ENCODE results near the gene NXPH1. TPM values are rescaled to one million over a fixed set of nuclear protein-coding genes. Genes with fewer than 3 reads are reported as not detected.

NXPH1 gene
- polyA plus RNA-seq, 1 donor (not counting 4 experiments of a cell fraction or from before 2014, with no cell fraction given): not detected

DNA sequence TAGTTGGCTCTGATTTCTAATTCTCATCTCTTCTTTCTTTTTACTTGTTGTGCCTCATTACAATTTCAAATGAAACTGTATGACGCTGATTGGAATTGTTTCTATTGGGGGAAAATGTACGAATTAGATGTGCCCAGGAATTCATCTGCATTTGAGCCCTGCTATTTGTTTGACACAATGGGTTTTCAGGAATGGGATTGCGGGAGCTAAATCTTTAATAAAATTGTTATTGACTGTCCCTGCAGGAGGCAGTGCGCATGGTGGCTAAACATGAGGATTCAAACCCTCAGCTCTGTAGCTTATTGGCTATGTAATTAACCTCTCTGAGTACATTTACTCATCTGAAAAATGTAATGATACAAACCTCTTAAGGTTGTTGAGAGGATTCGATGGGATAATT, 181.6 kb downstream of the NXPH1 start:
- dilution Hi-C loops (cut with MboI; ENCODE audit: extremely low pct_ligation_motif_present, low sequenced_read_pairs): no loop called here
- TF ChIP-seq, protein P1, sequence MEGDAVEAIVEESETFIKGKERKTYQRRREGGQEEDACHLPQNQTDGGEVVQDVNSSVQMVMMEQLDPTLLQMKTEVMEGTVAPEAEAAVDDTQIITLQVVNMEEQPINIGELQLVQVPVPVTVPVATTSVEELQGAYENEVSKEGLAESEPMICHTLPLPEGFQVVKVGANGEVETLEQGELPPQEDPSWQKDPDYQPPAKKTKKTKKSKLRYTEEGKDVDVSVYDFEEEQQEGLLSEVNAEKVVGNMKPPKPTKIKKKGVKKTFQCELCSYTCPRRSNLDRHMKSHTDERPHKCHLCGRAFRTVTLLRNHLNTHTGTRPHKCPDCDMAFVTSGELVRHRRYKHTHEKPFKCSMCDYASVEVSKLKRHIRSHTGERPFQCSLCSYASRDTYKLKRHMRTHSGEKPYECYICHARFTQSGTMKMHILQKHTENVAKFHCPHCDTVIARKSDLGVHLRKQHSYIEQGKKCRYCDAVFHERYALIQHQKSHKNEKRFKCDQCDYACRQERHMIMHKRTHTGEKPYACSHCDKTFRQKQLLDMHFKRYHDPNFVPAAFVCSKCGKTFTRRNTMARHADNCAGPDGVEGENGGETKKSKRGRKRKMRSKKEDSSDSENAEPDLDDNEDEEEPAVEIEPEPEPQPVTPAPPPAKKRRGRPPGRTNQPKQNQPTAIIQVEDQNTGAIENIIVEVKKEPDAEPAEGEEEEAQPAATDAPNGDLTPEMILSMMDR (optimal IDR thresholded peaks at IDR 0.05 in 1 of 3, IDR thresholded peaks at IDR 0.05 in 1 of 3, conservative IDR thresholded peaks at IDR 0.05 in 1 of 3; ENCODE audit: extremely low read depth in 1 of 3, insufficient read depth in 2 of 3, low read length in 3 of 3): no peak
- TF ChIP-seq EZH2 (IDR thresholded peaks at IDR 0.05; ENCODE audit: low read length): no peak
- Histone ChIP-seq H3K4me1 (ENCODE audit: control insufficient read depth, extremely low read depth, insufficient read depth, low read length) (no peaks in the 10 kb centered on the region), H3K9ac (ENCODE audit: control insufficient read depth, extremely low read depth, insufficient read depth, low read length) (no peak overlapping the region), H3K4me2 (ENCODE audit: control insufficient read depth, extremely low read depth, insufficient read depth, low read depth, low read length) (no peak overlapping the region), H2AFZ (ENCODE audit: control insufficient read depth, low read length) (no peak overlapping the region), H4K20me1 (ENCODE audit: control insufficient read depth, extremely low read depth, insufficient read depth, low read length) (no peaks in the 10 kb centered on the region), H3K4me3 (ENCODE audit: control insufficient read depth in 2 of 3, extremely low read depth in 1 of 3, insufficient read depth in 2 of 3, low read depth in 1 of 3, low read length in 3 of 3) (no peak overlapping the region), H3K9me1 (ENCODE audit: control insufficient read depth, extremely low read depth, insufficient read depth, low read length) (no peaks in the 10 kb centered on the region), H3K27ac (ENCODE audit: control insufficient read depth, insufficient read depth, low read length) (no peak overlapping the region), H3K79me2 (ENCODE audit: control insufficient read depth, insufficient read depth, low read length) (no peaks in the 10 kb centered on the region), H3K27me3 (ENCODE audit: control insufficient read depth, extremely low read depth, insufficient read depth, low read length) (no peaks in the 10 kb centered on the region), H3K36me3 (ENCODE audit: control insufficient read depth in 2 of 2, extremely low read depth in 1 of 2, insufficient read depth in 2 of 2, low read length in 2 of 2) (no peaks in the 10 kb centered on the region), H3K9me3 (ENCODE audit: control insufficient read depth, low read depth, low read length) (no peaks in the 10 kb centered on the region)
- no peak for DNase-seq (ENCODE audit: low read depth, low spot score)
- no peak for FAIRE-seq

DNA sequence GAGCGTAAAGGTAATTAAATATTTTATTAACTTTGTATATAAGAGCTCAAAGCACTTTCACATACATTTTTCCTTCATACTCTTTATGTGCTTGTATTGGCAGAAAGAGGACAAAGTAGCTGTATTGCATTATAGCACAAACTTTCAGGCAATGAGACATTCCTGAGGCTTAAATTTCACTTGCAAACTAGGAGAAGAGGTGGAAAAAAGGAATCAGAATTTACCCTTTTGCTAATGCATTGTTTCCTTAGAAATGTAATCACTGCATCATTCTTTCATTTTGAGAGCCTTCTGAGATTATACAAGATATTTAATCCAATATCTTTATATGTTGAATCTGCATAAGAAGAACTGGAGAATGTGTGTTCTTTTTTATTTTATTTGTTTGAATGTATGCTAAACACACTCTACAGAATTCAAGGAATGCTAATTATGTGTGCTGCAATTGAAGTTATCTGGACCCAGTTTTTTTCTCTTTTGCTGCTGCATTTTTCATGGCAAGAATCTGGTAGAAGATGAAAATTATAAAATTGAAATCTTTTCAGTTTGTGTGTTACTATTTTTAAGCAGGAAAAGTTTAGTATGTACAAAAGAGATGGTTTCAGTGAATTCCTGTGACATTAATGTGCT, 185.1 kb downstream of the NXPH1 start:
- Histone ChIP-seq H4K20me1 (ENCODE audit: control insufficient read depth, extremely low read depth, insufficient read depth, low read length) (no peaks in the 10 kb centered on the region), H3K9me1 (ENCODE audit: control insufficient read depth, extremely low read depth, insufficient read depth, low read length) (no peaks in the 10 kb centered on the region), H3K27me3 (ENCODE audit: control insufficient read depth, extremely low read depth, insufficient read depth, low read length) (no peaks in the 10 kb centered on the region), H3K4me2 (ENCODE audit: control insufficient read depth, extremely low read depth, insufficient read depth, low read depth, low read length) (no peak overlapping the region), H3K4me3 (ENCODE audit: control insufficient read depth in 2 of 3, extremely low read depth in 1 of 3, insufficient read depth in 2 of 3, low read depth in 1 of 3, low read length in 3 of 3) (no peak overlapping the region), H3K36me3 (ENCODE audit: control insufficient read depth in 2 of 2, extremely low read depth in 1 of 2, insufficient read depth in 2 of 2, low read length in 2 of 2) (no peaks in the 10 kb centered on the region), H3K4me1 (ENCODE audit: control insufficient read depth, extremely low read depth, insufficient read depth, low read length) (no peaks in the 10 kb centered on the region), H3K9ac (ENCODE audit: control insufficient read depth, extremely low read depth, insufficient read depth, low read length) (no peak overlapping the region), H3K27ac (ENCODE audit: control insufficient read depth, insufficient read depth, low read length) (no peak overlapping the region), H3K79me2 (ENCODE audit: control insufficient read depth, insufficient read depth, low read length) (no peaks in the 10 kb centered on the region), H2AFZ (ENCODE audit: control insufficient read depth, low read length) (no peak overlapping the region), H3K9me3 (ENCODE audit: control insufficient read depth, low read depth, low read length) (no peaks in the 10 kb centered on the region)
- dilution Hi-C loops (cut with MboI; ENCODE audit: extremely low pct_ligation_motif_present, low sequenced_read_pairs): no loop called here
- DNase-seq (ENCODE audit: low read depth, low spot score): no peak
- no peak for FAIRE-seq
- TF ChIP-seq, protein P1 (optimal IDR thresholded peaks at IDR 0.05 in 1 of 3, IDR thresholded peaks at IDR 0.05 in 1 of 3, conservative IDR thresholded peaks at IDR 0.05 in 1 of 3; ENCODE audit: extremely low read depth in 1 of 3, insufficient read depth in 2 of 3, low read length in 3 of 3): no peak
- no peak for TF ChIP-seq EZH2 (IDR thresholded peaks at IDR 0.05; ENCODE audit: low read length)

All from keratinocyte (primary cell).